ENCODE results near the gene SSTR3. TPM values are rescaled to one million over a fixed set of nuclear protein-coding genes. Genes with fewer than 3 reads are reported as not detected.
"Not testable (repeated sequence)": the region's sequence is repeated elsewhere in the genome, so short reads cannot be mapped to it uniquely, and the experiment has no call there.

SSTR3 gene
- total RNA-seq, 1 donor from 2014 or later, result not detected

DNA sequence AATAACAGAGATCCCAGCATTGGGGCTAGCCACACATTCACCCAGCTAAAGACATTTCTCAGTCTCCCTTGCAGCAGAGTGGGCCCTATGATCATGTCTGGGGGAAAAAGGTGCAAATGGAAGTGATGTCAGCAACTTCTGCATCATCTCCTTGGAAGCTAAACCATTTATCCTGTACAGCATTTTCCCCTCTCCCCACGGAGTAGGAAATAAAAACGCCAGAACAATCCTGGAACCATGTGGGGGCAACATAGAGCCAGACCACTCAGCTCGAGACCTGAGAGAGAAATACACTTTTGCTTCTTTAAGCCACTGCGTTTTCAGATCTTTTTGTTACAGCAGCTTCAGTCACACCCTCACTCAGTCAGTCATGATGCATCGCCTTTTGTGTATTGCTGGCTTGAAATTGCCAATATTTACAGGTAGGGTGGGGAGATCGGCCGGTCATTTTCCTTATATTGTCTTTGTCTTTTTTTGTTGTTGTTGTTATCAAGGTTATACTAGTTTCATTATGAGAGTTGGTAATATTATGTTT, 40.9 kb upstream of the SSTR3 start:
- H3K9me3 ChIP-seq, result no peaks in the 10 kb centered on the region
- intact Hi-C loops (cut with DNase I), result no loop called here
- peaks cover 20% of the 10 kb centered on the region for H3K27me3 ChIP-seq
- H3K27ac ChIP-seq, result no peak overlapping the region
- no peaks in the 10 kb centered on the region for H3K36me3 ChIP-seq
- H3K4me3 ChIP-seq, result no peak overlapping the region
- no peaks in the 10 kb centered on the region for H3K4me1 ChIP-seq
- DNase-seq (no peak), ATAC-seq (no peak)
- TF ChIP-seq, protein P1, sequence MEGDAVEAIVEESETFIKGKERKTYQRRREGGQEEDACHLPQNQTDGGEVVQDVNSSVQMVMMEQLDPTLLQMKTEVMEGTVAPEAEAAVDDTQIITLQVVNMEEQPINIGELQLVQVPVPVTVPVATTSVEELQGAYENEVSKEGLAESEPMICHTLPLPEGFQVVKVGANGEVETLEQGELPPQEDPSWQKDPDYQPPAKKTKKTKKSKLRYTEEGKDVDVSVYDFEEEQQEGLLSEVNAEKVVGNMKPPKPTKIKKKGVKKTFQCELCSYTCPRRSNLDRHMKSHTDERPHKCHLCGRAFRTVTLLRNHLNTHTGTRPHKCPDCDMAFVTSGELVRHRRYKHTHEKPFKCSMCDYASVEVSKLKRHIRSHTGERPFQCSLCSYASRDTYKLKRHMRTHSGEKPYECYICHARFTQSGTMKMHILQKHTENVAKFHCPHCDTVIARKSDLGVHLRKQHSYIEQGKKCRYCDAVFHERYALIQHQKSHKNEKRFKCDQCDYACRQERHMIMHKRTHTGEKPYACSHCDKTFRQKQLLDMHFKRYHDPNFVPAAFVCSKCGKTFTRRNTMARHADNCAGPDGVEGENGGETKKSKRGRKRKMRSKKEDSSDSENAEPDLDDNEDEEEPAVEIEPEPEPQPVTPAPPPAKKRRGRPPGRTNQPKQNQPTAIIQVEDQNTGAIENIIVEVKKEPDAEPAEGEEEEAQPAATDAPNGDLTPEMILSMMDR (IDR thresholded peaks at IDR 0.05), result no peak

DNA sequence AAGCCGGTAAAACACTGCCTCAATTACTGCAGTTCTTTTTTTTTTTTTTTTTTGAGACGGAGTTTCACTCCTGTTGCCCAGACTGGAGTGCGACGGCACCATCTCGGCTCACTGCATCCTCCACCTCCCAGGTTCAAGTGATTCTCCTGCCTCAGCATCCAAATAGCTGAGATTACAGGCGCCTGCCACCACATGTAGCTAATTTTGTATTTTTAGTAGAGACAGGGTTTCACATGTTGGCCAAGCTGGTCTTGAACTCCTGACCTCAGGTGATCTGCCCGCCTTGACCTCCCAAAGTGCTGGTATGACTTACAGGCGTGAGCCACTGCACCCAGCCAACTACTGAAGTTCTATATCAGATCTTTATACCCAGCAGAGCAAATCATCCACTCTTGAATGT, 39.6 kb upstream of the SSTR3 start:
- ATAC-seq; H3K36me3 ChIP-seq; intact Hi-C loops (cut with DNase I); H3K9me3 ChIP-seq; H3K4me3 ChIP-seq; H3K4me1 ChIP-seq; H3K27ac ChIP-seq: not testable (repeated sequence)
- DNase-seq, result peak; percentile 23
- H3K27me3 ChIP-seq, result peaks cover 18% of the 10 kb centered on the region

DNA sequence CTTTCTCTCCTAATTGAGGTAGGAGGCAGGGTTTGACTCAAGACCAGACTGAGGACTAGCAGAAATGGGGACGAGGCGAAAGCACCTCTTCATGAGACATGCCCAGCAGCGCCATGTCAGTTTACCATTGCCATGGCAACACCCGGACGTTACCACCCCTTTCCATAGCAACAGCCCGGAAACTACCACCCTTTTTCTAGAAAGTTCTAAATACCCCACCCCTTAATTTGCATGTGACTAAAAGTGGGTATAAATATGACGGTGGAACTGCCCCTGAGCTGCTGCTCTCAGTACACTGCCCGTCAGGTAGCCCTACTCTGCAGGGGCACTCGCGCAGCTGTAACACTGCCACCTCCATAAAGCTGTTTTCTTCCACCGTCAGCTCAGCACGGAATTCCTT, 37.7 kb upstream of the SSTR3 start:
- peaks cover 2% of the 10 kb centered on the region for H3K27me3 ChIP-seq
- H3K27ac ChIP-seq, result no peak overlapping the region
- H3K36me3 ChIP-seq, result no peaks in the 10 kb centered on the region
- DNase-seq (peak; percentile 6), ATAC-seq (no peak)
- TF ChIP-seq, protein P1 (IDR thresholded peaks at IDR 0.05), result no peak
- H3K9me3 ChIP-seq, result no peaks in the 10 kb centered on the region
- H3K4me3 ChIP-seq, result no peak overlapping the region
- H3K4me1 ChIP-seq, result peaks cover 2% of the 10 kb centered on the region
- intact Hi-C loops (cut with DNase I), result no loop called here

DNA sequence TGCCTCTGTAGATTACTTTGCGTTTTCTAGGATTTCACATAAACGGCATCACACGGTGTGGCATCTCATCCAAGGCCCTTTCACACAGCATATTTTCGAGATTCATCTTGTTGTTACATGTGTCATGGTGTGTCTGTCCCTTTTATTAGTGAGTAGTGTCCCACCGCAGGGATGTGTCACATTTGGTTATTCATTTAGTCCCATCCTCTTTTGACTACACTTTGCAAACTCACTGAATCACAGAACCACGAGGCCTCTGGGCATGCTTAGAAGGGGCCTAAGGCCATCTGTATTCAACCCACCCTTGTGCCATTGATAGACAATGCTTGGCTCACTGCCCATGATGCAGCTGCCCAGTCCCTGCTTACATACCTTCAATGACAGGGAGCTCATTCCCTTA, 36.0 kb upstream of the SSTR3 start:
- Histone ChIP-seq H3K27ac (no peak overlapping the region), H3K36me3 (no peaks in the 10 kb centered on the region), H3K9me3 (no peaks in the 10 kb centered on the region), H3K4me3 (no peak overlapping the region), H3K4me1 (peaks cover 6% of the 10 kb centered on the region), H3K27me3 (no peaks in the 10 kb centered on the region)
- ATAC-seq, result no peak
- peak; percentile 6 for DNase-seq
- TF ChIP-seq, protein P1 (IDR thresholded peaks at IDR 0.05), result no peak
- intact Hi-C loops (cut with DNase I), result no loop called here

DNA sequence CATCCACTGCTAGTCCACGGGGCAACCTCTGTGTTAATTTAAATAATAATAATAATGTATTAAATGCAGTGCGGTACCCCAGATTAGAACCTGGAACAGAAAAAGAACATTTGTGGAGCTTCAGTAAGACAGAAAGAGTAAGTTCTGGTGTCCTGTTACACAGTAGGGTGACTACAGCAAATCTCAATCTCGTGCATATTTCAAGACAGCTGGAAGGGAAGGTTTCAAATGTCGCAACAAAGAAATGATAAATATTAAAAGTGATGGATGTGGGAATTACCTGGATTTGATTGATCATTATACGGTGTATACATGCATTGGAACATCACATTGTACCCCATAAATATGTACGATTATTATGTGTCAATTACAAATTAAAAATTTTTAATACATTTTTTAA, 33.5 kb upstream of the SSTR3 start:
- Histone ChIP-seq H3K36me3 (no peaks in the 10 kb centered on the region), H3K27me3 (peaks cover 11% of the 10 kb centered on the region), H3K27ac (peak overlapping the region; percentile 73), H3K4me1 (peaks cover 6% of the 10 kb centered on the region), H3K9me3 (no peaks in the 10 kb centered on the region), H3K4me3 (no peak overlapping the region)
- intact Hi-C loops (cut with DNase I), result no loop called here
- DNase-seq, result no peak
- no peak for ATAC-seq
- TF ChIP-seq, protein P1 (IDR thresholded peaks at IDR 0.05), result no peak

DNA sequence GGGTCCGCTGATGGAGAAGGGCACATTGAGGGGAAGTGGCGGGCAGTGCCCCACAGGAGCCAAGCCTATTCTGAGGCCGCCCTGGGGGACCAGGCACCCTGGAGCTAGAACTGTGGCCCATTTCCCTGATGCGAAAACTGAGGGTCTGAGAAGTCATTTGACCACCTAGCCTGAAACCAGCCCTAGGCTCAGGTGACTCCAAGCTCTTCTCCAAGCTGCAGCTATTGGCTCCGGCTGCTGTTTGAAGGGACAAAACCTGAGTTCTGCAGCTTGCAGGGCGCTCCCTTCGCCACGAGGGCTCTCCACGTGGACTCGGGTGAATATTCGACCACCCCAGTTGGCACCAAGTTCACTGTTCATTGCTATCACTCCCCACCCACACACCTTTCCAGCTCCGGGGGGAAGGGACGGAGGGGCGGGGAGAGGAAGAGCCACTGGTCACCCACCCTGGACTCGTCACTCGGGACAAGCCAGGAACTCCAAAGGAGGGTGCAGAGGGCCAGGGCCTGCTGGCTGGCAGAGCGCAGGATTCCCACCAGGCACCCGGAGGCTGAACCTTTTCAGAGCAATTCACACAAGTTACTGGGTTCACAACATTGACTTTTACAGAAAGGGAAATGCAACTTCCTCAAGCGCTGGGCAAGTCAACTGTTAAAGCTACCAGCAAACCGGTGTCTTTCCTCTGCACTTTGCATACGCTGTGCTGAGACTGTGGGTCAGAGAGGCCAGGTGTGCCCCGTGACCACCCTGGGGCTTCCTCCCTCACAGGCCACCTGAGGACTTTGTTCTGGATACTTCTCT, 32.8 kb upstream of the SSTR3 start:
- no peak overlapping the region for H3K4me3 ChIP-seq
- H3K27me3 ChIP-seq, result peaks cover 11% of the 10 kb centered on the region

More for the DNA sequence above, 32.8 kb upstream of the SSTR3 start:
- Histone ChIP-seq H3K27ac (peak overlapping the region; percentile 73), H3K36me3 (no peaks in the 10 kb centered on the region), H3K9me3 (no peaks in the 10 kb centered on the region), H3K4me1 (peaks cover 6% of the 10 kb centered on the region)
- TF ChIP-seq, protein P1 (IDR thresholded peaks at IDR 0.05), result no peak
- ATAC-seq, result no peak
- intact Hi-C loops (cut with DNase I), result no loop called here
- DNase-seq, result peak; percentile 8

Measured in upper lobe of right lung (tissue), 1 donor.